WTC11 (cell line): Measurements from ENCODE around the gene DGKG.

Experiments used
- CREB1 ChIP-seq: sonication (generic); formaldehyde crosslinking; IDR thresholded peaks from 2 replicates; pipeline ENCODE4 v1.8.0; 2023; ENCODE audit warnings: mild to moderate bottlenecking, missing genetic modification reagents
- NR3C1 ChIP-seq: sonication (generic); formaldehyde crosslinking; conservative IDR thresholded peaks from 2 replicates; pipeline ENCODE4 v1.8.1; 2023; ENCODE audit warnings: low read depth, mild to moderate bottlenecking, missing genetic modification reagents
- OVOL2 ChIP-seq: fragments of 250-450 bp; sonication (Bioruptor Pico); IDR thresholded peaks from 2 replicates; pipeline ENCODE4 v1.9.0; 2021; ENCODE audit warnings: mild to moderate bottlenecking, borderline replicate concordance
- SMAD3 ChIP-seq: sonication (generic); formaldehyde crosslinking; IDR thresholded peaks from 2 replicates; pipeline ENCODE4 v1.8.0; 2022; ENCODE audit warnings: missing genetic modification reagents, mild to moderate bottlenecking, borderline replicate concordance
- TCF7 ChIP-seq: sonication (generic); formaldehyde crosslinking; IDR thresholded peaks from 2 replicates; pipeline ENCODE4 v1.8.0; 2022; ENCODE audit warnings: mild to moderate bottlenecking, low read depth, missing genetic modification reagents, moderate library complexity
- ZNF121 ChIP-seq: sonication (generic); formaldehyde crosslinking; IDR thresholded peaks from 2 replicates; pipeline ENCODE4 v1.8.0; 2023; ENCODE audit warnings: missing genetic modification reagents
- ZNF263 ChIP-seq: sonication (generic); formaldehyde crosslinking; IDR thresholded peaks from 2 replicates; pipeline ENCODE4 v1.8.1; 2022; ENCODE audit warnings: low read depth, mild to moderate bottlenecking, moderate library complexity, missing genetic modification reagents
- ZNF416 ChIP-seq: fragments of 250-450 bp; sonication (Bioruptor Pico); IDR thresholded peaks from 2 replicates; pipeline ENCODE4 v1.9.0; 2021; ENCODE audit warnings: mild to moderate bottlenecking, inconsistent platforms
- TF ChIP-seq, protein P1 (sequence below): sonication (generic); formaldehyde crosslinking; conservative IDR thresholded peaks from 2 replicates; pipeline ENCODE4 v1.8.1; 2023; ENCODE audit warnings: mild to moderate bottlenecking, low read depth, missing genetic modification reagents, moderate library complexity
- TF ChIP-seq, protein P2 (sequence below): sonication (generic); formaldehyde crosslinking; IDR thresholded peaks from 2 replicates; pipeline ENCODE4 v1.8.1; 2023; ENCODE audit warnings: mild to moderate bottlenecking, missing genetic modification reagents, moderate library complexity
- TF ChIP-seq, protein P3 (sequence below): fragments of 200-600 bp; IDR thresholded peaks from 2 replicates; pipeline ENCODE4 v1.8.0; 2022; ENCODE audit warnings: antibody characterized with exemption
- TF ChIP-seq, protein P4 (sequence below): sonication (generic); formaldehyde crosslinking; IDR thresholded peaks from 2 replicates; pipeline ENCODE4 v1.8.0; 2022; ENCODE audit warnings: mild to moderate bottlenecking, missing genetic modification reagents

DNA sequence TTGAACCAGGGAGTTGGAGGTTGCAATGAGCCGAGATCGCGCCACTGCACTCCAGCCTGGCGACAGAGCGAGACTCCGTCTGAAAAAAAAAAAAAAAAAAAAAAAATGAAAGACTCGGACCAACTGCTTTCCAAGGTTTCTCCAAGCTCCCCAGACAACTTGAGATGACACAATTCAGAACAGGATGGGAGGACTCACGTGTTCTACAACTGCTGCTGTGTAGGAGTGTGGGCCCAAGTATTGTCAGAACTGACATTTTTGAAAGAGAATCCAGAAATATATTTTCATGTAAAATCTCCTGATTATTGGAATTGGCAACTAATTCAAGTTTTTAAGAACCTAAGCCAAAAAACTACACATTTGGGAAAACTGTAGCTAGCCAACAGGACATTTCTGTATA, 143.6 kb downstream of the DGKG start:
- no peak for TF ChIP-seq CREB1 (CRISPR knock-in tag)
- TF ChIP-seq TCF7 (CRISPR knock-in tag) = no peak
- TF ChIP-seq, protein P1, sequence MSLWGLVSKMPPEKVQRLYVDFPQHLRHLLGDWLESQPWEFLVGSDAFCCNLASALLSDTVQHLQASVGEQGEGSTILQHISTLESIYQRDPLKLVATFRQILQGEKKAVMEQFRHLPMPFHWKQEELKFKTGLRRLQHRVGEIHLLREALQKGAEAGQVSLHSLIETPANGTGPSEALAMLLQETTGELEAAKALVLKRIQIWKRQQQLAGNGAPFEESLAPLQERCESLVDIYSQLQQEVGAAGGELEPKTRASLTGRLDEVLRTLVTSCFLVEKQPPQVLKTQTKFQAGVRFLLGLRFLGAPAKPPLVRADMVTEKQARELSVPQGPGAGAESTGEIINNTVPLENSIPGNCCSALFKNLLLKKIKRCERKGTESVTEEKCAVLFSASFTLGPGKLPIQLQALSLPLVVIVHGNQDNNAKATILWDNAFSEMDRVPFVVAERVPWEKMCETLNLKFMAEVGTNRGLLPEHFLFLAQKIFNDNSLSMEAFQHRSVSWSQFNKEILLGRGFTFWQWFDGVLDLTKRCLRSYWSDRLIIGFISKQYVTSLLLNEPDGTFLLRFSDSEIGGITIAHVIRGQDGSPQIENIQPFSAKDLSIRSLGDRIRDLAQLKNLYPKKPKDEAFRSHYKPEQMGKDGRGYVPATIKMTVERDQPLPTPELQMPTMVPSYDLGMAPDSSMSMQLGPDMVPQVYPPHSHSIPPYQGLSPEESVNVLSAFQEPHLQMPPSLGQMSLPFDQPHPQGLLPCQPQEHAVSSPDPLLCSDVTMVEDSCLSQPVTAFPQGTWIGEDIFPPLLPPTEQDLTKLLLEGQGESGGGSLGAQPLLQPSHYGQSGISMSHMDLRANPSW (CRISPR knock-in tag) = no peak
- TF ChIP-seq ZNF121 (CRISPR knock-in tag) = no peak
- TF ChIP-seq SMAD3 (CRISPR knock-in tag) = no peak
- TF ChIP-seq, protein P2, sequence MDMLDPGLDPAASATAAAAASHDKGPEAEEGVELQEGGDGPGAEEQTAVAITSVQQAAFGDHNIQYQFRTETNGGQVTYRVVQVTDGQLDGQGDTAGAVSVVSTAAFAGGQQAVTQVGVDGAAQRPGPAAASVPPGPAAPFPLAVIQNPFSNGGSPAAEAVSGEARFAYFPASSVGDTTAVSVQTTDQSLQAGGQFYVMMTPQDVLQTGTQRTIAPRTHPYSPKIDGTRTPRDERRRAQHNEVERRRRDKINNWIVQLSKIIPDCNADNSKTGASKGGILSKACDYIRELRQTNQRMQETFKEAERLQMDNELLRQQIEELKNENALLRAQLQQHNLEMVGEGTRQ = no peak
- TF ChIP-seq OVOL2 (CRISPR knock-in tag) = no peak
- TF ChIP-seq, protein P3, sequence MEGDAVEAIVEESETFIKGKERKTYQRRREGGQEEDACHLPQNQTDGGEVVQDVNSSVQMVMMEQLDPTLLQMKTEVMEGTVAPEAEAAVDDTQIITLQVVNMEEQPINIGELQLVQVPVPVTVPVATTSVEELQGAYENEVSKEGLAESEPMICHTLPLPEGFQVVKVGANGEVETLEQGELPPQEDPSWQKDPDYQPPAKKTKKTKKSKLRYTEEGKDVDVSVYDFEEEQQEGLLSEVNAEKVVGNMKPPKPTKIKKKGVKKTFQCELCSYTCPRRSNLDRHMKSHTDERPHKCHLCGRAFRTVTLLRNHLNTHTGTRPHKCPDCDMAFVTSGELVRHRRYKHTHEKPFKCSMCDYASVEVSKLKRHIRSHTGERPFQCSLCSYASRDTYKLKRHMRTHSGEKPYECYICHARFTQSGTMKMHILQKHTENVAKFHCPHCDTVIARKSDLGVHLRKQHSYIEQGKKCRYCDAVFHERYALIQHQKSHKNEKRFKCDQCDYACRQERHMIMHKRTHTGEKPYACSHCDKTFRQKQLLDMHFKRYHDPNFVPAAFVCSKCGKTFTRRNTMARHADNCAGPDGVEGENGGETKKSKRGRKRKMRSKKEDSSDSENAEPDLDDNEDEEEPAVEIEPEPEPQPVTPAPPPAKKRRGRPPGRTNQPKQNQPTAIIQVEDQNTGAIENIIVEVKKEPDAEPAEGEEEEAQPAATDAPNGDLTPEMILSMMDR = no peak
- no peak for TF ChIP-seq ZNF416 (CRISPR knock-in tag)
- no peak for TF ChIP-seq ZNF263 (CRISPR knock-in tag)
- no peak for TF ChIP-seq NR3C1
- TF ChIP-seq, protein P4, sequence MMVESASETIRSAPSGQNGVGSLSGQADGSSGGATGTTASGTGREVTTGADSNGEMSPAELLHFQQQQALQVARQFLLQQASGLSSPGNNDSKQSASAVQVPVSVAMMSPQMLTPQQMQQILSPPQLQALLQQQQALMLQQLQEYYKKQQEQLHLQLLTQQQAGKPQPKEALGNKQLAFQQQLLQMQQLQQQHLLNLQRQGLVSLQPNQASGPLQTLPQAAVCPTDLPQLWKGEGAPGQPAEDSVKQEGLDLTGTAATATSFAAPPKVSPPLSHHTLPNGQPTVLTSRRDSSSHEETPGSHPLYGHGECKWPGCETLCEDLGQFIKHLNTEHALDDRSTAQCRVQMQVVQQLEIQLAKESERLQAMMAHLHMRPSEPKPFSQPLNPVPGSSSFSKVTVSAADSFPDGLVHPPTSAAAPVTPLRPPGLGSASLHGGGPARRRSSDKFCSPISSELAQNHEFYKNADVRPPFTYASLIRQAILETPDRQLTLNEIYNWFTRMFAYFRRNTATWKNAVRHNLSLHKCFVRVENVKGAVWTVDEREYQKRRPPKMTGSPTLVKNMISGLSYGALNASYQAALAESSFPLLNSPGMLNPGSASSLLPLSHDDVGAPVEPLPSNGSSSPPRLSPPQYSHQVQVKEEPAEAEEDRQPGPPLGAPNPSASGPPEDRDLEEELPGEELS (CRISPR knock-in tag) = no peak
